Prostate gland (tissue), 2 donors: ENCODE data around the gene OR2S2. TPM values are rescaled to one million over a fixed set of nuclear protein-coding genes. Genes with fewer than 3 reads are reported as not detected.

Experiments used
- DNase-seq: peaks from one replicate; pipeline ENCODE4 v3.0.0-alpha.2; 2019; ENCODE audit warnings: low spot score
- H3K27ac ChIP-seq, 2 donors: fragments of 200-600 bp; sonication (generic); 2 replicates each; pipeline ENCODE4 v1.5.1; 2017 to 2019
- H3K27me3 ChIP-seq: fragments of 200-600 bp; sonication (generic); replicated peaks from 2 replicates; pipeline ENCODE4 v1.5.1; 2019; ENCODE audit not compliant: insufficient read depth
- H3K36me3 ChIP-seq, 2 donors: fragments of 200-600 bp; sonication (generic); 1 replicate in 1 of 2; 2 replicates in 1 of 2; pipeline versions ENCODE4 v1.5.1 to v1.8.1; 2017 to 2019
- H3K4me1 ChIP-seq: fragments of 200-600 bp; sonication (generic); replicated peaks from 2 replicates; pipeline ENCODE4 v1.5.1; 2019
- H3K4me3 ChIP-seq, 2 donors: fragments of 200-600 bp; sonication (generic); 2 replicates each; pipeline ENCODE4 v1.5.1; 2017 to 2019
- H3K9me3 ChIP-seq: fragments of 200-600 bp; sonication (generic); 2 replicates; pipeline ENCODE4 v1.5.1; 2017
- CTCF ChIP-seq, 4 experiments: fragments of 200-600 bp in 2 of 4; fragments of 450-650 bp in 2 of 4; sonication (generic) in 2 of 4; IDR thresholded peaks; 1 replicate in 3 of 4; 2 replicates in 1 of 4; pipeline ENCODE4 v1.5.1; 2016 to 2019; ENCODE audit warnings: antibody characterized with exemption in 4 of 4, mild to moderate bottlenecking in 2 of 4, moderate library complexity in 2 of 4
- POLR2AphosphoS5 ChIP-seq: sonication (generic); formaldehyde crosslinking; IDR thresholded peaks from one replicate; pipeline ENCODE4 v1.6.1; 2017; ENCODE audit warnings: antibody characterized with exemption
- WGBS: methylation state at CpG from one replicate; pipeline ENCODE4 v1.1.5; 2018; 5-methylcytosine and 5-hydroxymethylcytosine counted together
- intact Hi-C: fragments of 100-400 bp; cut with DNase I; formaldehyde crosslinking; loops from one replicate; pipeline ENCODE4 v1.14.2; 2022
- total RNA-seq, 2 donors: library from RNA; depleted of rRNA; stranded (reverse); fragments of >200 nt; gene quantifications; one replicate each; pipeline ENCODE4 v1.1.0, GENCODE V29; 2016

Gene OR2S2
- total RNA-seq, 2 donors from 2014 or later = not detected

DNA sequence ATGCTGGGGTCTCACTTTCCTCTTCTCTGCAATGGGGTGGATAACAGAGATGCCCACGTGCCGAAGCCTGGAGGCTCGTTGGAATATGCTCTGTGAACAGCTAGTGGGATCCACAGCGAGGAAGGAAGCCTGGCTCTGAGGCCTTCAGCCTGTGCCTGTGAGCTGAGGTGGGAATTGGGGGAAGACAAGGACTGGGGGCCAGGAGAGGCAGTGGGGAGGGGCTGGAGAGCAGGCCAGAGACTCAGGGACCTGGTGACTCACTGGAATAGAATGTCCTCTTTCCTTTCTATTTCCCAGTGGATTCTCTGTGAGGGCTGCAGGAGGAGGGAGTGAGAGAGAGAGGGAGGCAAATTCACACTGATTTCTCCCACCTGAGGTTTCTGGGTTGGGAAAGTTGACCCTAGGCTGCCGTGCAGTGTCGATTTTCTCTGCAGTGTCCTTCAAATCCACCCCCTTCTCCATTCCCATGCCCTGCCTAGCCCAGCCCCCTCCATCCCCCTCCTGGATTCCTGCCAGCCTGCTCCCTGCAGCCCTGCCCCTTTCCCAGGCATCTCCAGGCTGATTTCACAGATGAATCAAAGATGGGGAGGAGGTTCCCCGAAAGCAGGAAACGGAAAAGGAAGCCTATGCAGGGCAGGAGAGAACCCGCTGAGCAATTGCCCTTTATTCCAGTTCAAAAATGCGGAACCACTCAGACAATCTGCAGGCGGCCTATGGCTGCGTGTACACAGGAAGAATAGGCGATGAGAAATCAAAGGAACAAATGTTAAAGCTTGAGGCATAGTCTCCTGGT lies 50.0 kb downstream of the OR2S2 start:
- Histone ChIP-seq H3K4me1 (peaks cover 46% of the 10 kb centered on the region), H3K36me3 (no peaks in the 10 kb centered on the region), H3K27ac (peak overlapping the region; percentile 79 to 81), H3K9me3 (no peaks in the 10 kb centered on the region), H3K4me3 (no peak overlapping the region), H3K27me3 (no peaks in the 10 kb centered on the region)
- intact Hi-C loops = no loop called here
- TF ChIP-seq CTCF (IDR thresholded peaks at IDR 0.05) = no peak
- TF ChIP-seq POLR2AphosphoS5 = peak; percentile 54
- peak; percentile 28 for DNase-seq
- 42% methylated on average over 13 of the region's 13 CpGs for WGBS

Other genes with a start within 250 kb of the OR2S2 start
- gene TLN1, start 226.0 kb downstream of the OR2S2 start, total RNA-seq = 100 to 1,000 TPM; 167 to 315 TPM
- gene CREB3, start 225.5 kb downstream of the OR2S2 start, total RNA-seq = 100 to 1,000 TPM in 1 of 2 donors, 10 to 100 TPM in 1; 60.9 to 120 TPM
- gene GBA2, start 208.9 kb downstream of the OR2S2 start, total RNA-seq = 10 to 100 TPM; 48.5 to 55.4 TPM
- gene RGP1, start 208.9 kb downstream of the OR2S2 start, total RNA-seq = 10 to 100 TPM; 19.4 to 30.3 TPM
- not detected for gene MSMP, start 203.9 kb downstream of the OR2S2 start, total RNA-seq
- gene NPR2, start 166.6 kb downstream of the OR2S2 start, total RNA-seq = 10 to 100 TPM; 17.3 to 33.2 TPM
- 1 to 10 TPM in 1 of 2 donors, under 1 TPM in 1; 0.68 to 9.2 TPM for gene SPAG8, start 145.9 kb downstream of the OR2S2 start, total RNA-seq
- gene HINT2, start 143.1 kb downstream of the OR2S2 start, total RNA-seq = 10 to 100 TPM; 38.6 to 39.7 TPM
- gene FAM221B, start 129.4 kb downstream of the OR2S2 start, total RNA-seq = 1 to 10 TPM in 1 of 2 donors, under 1 TPM in 1; 0.46 to 5.1 TPM
- gene TMEM8B, start 128.9 kb downstream of the OR2S2 start, total RNA-seq = 10 to 100 TPM; 15.8 to 25.9 TPM
- not detected for gene OR13J1, start 87.8 kb downstream of the OR2S2 start, total RNA-seq
- gene HRCT1, start 52.0 kb downstream of the OR2S2 start, total RNA-seq = 1 to 10 TPM; 1.3 to 1.5 TPM
- gene SPAAR, start 48.7 kb downstream of the OR2S2 start, total RNA-seq = 10 to 100 TPM in 1 of 2 donors, under 1 TPM in 1; 0.64 to 31.4 TPM
- 1 to 10 TPM; 6.1 to 7.7 TPM for gene RECK, start 78.8 kb upstream of the OR2S2 start, total RNA-seq
- 10 to 100 TPM; 21.6 to 36.5 TPM for gene GLIPR2, start 178.6 kb upstream of the OR2S2 start, total RNA-seq
- gene CCIN, start 211.2 kb upstream of the OR2S2 start, total RNA-seq = 1 to 10 TPM in 1 of 2 donors, under 1 TPM in 1; 0.18 to 3.0 TPM
- gene CLTA, start 232.8 kb upstream of the OR2S2 start, total RNA-seq = 100 to 1,000 TPM; 210 to 259 TPM